Activated naive CD4-positive, alpha-beta T cell treated with anti-CD3 and anti-CD28 coated beads, Interleukin-2, amount 10 ng/mL, durations not matched to agents 7 days and 5 days (primary cell): ENCODE measurements around the gene CPAMD8.
"Not testable (repeated sequence)": the region's sequence is repeated elsewhere in the genome, so short reads cannot be mapped to it uniquely, and the experiment has no call there.

Source experiments
- CTCF ChIA-PET: fragments of 350-600 bp; sonication (Branson Sonifier 250); formaldehyde crosslinking; loops from one replicate; lab custom pipeline; 2021; ENCODE audit warnings: antibody characterized with exemption; lab: Charles Lee
- DNase-seq: peaks from one replicate; pipeline ENCODE4 v3.0.0-alpha.2; 2020
- H3K27ac Mint-ChIP-seq: one replicate; pipeline ENCODE4 v1.8.0; 2021; ENCODE audit warnings: mild to moderate bottlenecking, moderate library complexity, mixed read lengths
- H3K27me3 Mint-ChIP-seq: one replicate; pipeline ENCODE4 v1.8.0; 2021; ENCODE audit warnings: mild to moderate bottlenecking, mixed read lengths
- H3K36me3 Mint-ChIP-seq: one replicate; pipeline ENCODE4 v1.8.0; 2021; ENCODE audit warnings: mixed read lengths
- H3K4me1 Mint-ChIP-seq: one replicate; pipeline ENCODE4 v1.8.0; 2021; ENCODE audit warnings: mixed read lengths
- H3K4me3 Mint-ChIP-seq: one replicate; pipeline ENCODE4 v1.8.0; 2021; ENCODE audit warnings: mild to moderate bottlenecking, moderate library complexity, mixed read lengths
- H3K9me3 Mint-ChIP-seq: one replicate; pipeline ENCODE4 v1.8.0; 2021; ENCODE audit warnings: mixed read lengths

CPAMD8 gene

DNA sequence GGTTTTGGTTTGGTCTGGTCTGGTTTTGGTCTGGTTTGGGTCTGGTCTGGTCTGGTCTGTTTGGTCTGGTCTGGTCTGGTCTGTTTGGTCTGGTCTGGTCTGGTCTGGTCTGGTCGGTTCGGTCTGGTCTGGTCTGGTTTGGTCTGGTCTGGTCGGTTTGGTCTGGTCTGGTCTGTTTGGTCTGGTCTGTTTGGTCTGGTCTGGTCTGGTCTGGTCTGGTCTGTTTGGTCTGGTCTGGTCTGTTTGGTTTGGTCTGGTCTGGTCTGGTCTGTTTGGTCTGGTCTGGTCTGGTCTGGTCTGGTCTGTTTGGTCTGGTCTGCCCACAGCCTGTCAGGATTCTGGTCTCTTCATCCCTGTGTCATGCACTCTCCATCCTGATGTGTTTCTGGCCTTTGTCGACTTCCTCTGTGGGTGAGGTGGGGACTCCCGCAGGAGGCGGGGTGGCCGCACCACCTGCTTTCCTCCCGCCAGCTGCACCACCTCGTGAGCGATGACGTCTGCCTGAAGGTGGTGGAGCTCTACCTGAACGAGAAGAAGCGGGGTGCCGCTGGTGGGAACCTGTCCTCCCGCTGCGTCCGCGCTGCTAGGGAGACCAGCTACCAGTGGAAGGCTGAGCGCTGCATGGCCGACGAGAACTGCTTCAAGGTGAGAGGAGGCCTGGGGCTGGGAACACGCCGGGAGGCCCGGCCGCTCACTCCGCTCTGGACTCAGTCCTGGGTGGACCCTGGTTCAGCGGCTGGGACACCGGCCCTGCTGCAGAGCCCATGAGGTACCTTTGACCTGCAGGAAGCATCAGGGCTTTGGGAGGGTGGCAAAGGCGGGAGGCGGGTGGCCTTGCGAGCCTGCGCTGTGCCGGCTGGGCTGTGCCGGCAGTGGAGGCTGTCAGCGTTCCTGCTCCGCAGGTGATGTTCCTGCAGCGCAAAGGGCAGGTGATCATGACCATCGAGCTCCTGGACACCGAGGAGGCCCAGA, 150.7 kb downstream of the CPAMD8 start:
- H3K36me3 Mint-ChIP-seq: peaks cover 58% of the 10 kb centered on the region
- no peak for DNase-seq

DNA sequence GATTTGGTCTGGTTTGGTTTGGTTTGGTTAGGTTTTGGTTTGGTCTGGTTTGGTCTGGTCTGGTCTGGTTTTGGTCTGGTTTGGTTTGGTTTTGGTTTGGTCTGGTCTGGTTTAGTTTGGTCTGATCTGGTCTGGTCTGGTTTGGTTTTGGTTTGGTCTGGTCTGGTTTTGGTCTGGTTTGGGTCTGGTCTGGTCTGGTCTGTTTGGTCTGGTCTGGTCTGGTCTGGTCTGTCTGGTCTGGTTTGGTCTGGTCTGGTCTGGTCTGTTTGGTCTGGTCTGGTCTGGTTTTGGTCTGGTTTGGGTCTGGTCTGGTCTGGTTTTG, 151.7 kb downstream of the CPAMD8 start:
- CTCF ChIA-PET, H3K4me3 Mint-ChIP-seq, DNase-seq, H3K9me3 Mint-ChIP-seq, H3K27me3 Mint-ChIP-seq: not testable (repeated sequence)
- Mint-ChIP-seq H3K36me3 (peaks cover 48% of the 10 kb centered on the region), H3K27ac (peak overlapping the region; percentile 80), H3K4me1 (peaks cover 19% of the 10 kb centered on the region)

More for the DNA sequence above, 150.7 kb downstream of the CPAMD8 start:
- peaks cover 22% of the 10 kb centered on the region for H3K4me1 Mint-ChIP-seq
- H3K9me3 Mint-ChIP-seq: peaks cover 10% of the 10 kb centered on the region
- H3K27me3 Mint-ChIP-seq: no peaks in the 10 kb centered on the region
- peak overlapping the region; percentile 45 for H3K27ac Mint-ChIP-seq
- no peak overlapping the region for H3K4me3 Mint-ChIP-seq
- CTCF ChIA-PET: no interaction called here

DNA sequence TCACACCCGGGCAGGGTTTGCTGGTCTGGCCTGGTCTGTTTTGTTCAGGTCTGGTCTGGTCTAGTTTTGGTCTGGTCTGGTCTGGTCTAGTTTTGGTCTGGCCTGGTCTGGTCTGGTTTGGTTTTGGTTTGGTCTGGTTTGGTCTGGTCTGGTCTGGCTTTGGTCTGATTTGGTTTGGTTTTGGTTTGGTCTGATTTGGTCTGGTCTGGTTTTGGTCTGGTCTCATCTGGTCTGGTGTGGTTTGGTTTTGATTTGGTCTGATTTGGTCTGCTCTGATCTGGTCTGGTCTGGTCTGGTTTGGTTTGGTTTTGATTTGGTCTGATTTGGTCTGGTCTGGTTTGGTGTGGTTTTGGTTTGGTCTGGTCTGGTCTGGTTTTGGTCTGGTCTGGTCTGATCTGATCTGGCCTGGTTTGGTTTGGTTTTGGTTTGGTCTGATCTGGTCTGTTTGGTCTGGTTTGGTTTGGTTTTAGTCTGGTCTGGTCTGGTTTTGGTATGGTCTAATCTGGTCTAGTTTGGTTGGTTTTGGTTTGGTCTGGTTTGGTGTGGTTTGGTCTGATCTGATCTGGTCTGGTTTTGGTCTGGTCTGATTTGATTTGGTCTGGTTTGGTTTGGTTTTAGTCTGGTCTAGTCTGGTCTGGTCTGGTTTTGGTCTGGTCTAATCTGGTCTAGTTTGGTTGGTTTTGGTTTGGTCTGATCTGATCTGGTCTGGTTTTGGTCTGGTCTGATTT, 152.2 kb downstream of the CPAMD8 start:
- H3K36me3 Mint-ChIP-seq: peaks cover 46% of the 10 kb centered on the region
- no peaks in the 10 kb centered on the region for H3K27me3 Mint-ChIP-seq
- H3K9me3 Mint-ChIP-seq: peaks cover 8% of the 10 kb centered on the region
- DNase-seq: no peak
- peaks cover 19% of the 10 kb centered on the region for H3K4me1 Mint-ChIP-seq
- H3K27ac Mint-ChIP-seq: peak overlapping the region; percentile 80
- CTCF ChIA-PET: interaction anchor here (0.6 kb wide), 1 partner anchor 103 kb away, joined by 4 read pairs; no protein-coding TSS in a partner anchor
- H3K4me3 Mint-ChIP-seq: no peak overlapping the region

DNA sequence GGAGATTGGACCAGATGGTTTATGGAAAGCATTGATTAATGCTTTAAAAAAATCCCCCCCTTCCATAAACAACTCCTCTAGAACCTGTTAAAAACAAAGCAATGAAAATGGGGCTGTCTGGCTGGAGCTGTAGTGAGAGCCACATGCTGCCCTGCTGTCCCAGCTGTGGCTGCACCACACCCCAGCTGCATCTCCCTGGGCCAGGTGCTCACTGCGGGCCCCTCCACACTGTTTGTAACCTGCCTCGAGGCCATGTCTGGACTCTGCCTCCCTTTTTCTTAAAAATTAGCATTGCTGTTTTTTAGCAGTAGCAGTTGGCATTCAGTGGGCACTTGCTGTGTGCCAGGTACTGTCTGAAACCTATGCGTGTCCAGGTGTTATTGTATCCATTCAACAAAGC, 153.0 kb downstream of the CPAMD8 start:
- Mint-ChIP-seq H3K9me3 (peaks cover 8% of the 10 kb centered on the region), H3K4me3 (no peak overlapping the region), H3K27ac (no peak overlapping the region), H3K36me3 (peaks cover 39% of the 10 kb centered on the region), H3K4me1 (peaks cover 19% of the 10 kb centered on the region), H3K27me3 (no peaks in the 10 kb centered on the region)
- no peak for DNase-seq
- CTCF ChIA-PET: interaction anchor here (0.6 kb wide), 1 partner anchor 102 kb away, joined by 4 read pairs; no protein-coding TSS in a partner anchor

DNA sequence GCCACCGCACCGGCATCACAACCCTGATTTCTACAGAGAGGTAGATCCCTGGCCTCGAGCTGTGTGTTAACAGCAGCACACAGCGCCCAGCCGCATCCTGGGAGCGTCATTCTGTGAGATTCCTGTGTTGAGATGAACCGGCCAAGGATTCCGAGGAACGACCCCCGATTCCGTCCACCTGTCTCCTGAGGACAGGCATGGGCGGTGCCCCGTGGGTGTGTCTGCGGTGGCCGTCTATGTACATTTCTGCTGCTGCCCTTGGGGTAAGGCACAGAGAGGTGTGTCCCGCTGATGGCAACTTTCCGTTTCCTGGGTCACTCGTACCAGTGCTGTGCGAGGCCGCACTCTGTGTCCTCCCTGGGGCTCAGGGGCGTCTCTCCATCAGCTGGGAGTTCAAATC, 153.9 kb downstream of the CPAMD8 start:
- Mint-ChIP-seq H3K36me3 (peaks cover 38% of the 10 kb centered on the region), H3K9me3 (peaks cover 8% of the 10 kb centered on the region), H3K27ac (no peak overlapping the region), H3K27me3 (no peaks in the 10 kb centered on the region), H3K4me3 (no peak overlapping the region), H3K4me1 (peaks cover 19% of the 10 kb centered on the region)
- no peak for DNase-seq
- CTCF ChIA-PET: no interaction called here

DNA sequence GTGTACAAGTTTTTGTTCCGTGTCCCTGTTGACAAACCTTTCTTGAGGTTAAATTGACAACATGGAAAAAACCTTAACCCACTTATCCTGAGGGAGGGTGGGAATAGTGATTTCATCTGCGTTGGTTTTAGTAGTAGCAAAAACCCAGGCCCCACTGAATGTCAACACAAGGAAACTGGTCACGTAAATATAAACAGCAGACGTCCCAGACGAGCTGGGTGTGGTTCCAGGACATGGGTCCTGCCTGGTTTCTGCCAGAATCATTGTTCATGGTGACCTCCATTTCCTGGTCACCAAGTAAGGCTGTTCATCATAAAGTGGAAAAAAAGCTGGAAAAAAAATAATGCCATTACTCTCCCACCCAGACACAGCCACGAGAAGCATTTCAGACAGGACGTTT, 154.7 kb downstream of the CPAMD8 start:
- H3K9me3 Mint-ChIP-seq: peaks cover 8% of the 10 kb centered on the region
- peaks cover 15% of the 10 kb centered on the region for H3K4me1 Mint-ChIP-seq
- CTCF ChIA-PET: no interaction called here
- H3K27me3 Mint-ChIP-seq: no peaks in the 10 kb centered on the region
- DNase-seq: no peak
- H3K36me3 Mint-ChIP-seq: peaks cover 33% of the 10 kb centered on the region
- no peak overlapping the region for H3K27ac Mint-ChIP-seq
- no peak overlapping the region for H3K4me3 Mint-ChIP-seq

DNA sequence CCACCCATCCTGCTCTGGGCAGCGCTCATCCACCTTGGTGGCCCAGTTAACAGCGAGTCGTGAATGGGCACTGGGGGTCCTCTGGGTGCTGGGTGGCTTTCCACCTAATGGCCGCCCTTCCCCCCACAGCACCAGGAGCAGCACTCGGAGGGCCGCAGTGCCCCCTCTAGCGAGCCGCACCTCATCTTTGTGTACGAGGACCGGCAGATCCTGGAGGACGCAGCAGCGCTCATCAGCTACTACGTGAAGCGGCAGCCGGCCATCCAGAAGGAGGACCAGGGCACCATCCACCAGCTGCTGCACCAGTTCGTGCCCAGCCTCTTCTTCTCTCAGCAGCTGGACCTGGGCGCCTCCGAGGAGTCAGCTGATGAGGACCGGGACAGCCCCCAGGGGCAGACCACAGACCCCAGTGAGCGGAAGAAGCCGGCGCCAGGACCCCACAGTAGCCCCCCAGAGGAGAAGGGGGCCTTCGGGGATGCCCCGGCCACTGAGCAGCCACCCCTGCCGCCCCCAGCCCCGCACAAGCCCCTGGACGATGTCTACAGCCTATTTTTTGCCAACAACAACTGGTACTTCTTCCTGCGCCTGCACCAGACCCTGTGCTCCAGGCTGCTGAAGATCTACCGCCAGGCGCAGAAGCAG, 157.2 kb downstream of the CPAMD8 start:
- CTCF ChIA-PET: no interaction called here
- no peak overlapping the region for H3K4me3 Mint-ChIP-seq
- no peak for DNase-seq
- peaks cover 3% of the 10 kb centered on the region for H3K9me3 Mint-ChIP-seq
- H3K36me3 Mint-ChIP-seq: peaks cover 22% of the 10 kb centered on the region
- no peak overlapping the region for H3K27ac Mint-ChIP-seq
- H3K4me1 Mint-ChIP-seq: peaks cover 4% of the 10 kb centered on the region
- H3K27me3 Mint-ChIP-seq: no peaks in the 10 kb centered on the region

DNA sequence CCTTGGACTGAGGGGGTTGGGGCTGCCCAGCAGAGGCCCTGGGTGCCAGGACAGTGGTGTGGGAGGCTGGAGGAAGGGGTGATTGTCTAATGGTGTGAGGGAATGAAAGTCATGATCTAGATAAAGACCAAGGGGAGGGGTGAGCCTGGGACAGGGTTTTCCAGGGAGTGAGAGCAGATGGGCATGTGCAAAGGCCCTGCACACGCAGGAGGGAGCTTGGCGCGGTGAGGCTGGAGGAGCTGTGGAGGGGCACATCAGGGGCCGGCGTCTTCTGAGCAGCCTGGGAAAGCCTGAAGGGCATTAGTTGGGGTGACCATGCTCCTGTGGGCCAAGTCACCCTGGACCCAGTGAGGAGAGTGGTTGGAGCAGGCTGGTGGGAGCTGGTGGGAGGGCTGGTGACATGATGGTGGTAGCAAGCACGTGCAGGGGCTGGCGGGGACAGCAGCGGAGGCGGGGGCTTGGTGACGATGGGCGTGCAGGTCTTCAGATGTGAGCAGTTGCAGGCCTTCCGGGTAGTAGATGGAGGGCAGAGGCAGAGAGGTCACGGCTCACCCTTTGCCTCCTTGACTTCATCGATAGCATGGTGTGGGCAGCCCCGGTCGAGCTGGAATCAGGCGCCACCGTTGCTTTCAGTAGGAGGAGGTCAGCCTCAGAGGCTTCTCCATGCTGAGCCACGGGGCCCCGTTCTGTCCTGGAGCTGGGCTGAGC, 158.0 kb downstream of the CPAMD8 start:
- Mint-ChIP-seq H3K4me1 (no peaks in the 10 kb centered on the region), H3K4me3 (no peak overlapping the region), H3K9me3 (no peaks in the 10 kb centered on the region), H3K27ac (no peak overlapping the region), H3K36me3 (peaks cover 17% of the 10 kb centered on the region), H3K27me3 (no peaks in the 10 kb centered on the region)
- no peak for DNase-seq
- CTCF ChIA-PET: no interaction called here

DNA sequence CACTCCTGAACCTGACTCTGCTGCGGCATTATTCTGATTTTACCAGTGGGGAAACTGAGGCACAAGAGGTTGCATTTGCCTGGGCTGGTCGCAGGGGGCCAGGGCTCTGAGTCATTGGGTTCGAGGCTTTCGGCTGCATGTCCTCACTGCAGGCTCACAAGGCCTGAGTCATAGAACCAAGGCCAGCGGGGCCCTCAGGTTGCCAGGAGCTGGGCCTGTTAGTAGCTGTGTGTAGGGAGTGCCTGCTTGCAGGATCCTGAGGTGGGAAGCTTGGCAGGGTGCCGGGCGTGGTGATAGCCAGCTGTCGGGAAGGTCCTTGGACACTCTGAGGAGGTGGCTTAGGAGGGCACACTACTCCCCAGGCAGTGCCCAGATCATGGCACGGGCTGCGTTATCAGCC, 159.4 kb downstream of the CPAMD8 start:
- peaks cover 6% of the 10 kb centered on the region for H3K4me1 Mint-ChIP-seq
- CTCF ChIA-PET: no interaction called here
- H3K27ac Mint-ChIP-seq: no peak overlapping the region
- H3K36me3 Mint-ChIP-seq: peaks cover 20% of the 10 kb centered on the region
- no peaks in the 10 kb centered on the region for H3K27me3 Mint-ChIP-seq
- DNase-seq: no peak
- no peaks in the 10 kb centered on the region for H3K9me3 Mint-ChIP-seq
- H3K4me3 Mint-ChIP-seq: no peak overlapping the region

DNA sequence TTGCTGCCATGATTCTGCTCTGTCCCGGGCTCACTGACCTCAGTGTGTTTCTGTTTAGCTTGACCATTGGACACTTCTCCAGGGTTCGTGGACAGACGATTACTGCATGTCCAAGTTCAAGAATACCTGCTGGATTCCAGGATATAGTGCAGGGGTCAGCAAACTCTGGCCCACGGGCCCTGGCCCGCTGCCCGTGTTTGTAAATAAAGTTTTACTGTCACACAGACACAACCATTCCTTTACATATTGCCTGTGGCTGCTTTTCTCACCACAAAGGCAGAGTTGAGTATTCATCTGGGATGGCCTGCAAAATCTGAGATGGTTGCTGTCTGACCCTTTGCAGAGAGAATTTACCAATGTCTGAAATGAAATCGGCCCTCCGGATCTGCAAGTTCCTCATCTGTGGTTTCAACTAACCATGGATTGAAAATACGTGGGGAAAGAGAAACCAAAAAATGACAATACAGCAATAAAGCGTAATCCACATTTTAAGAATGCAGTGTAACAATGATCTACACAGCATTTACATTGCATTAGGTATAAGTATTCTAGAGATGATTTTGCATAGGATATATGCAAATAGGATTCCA, 163.7 kb downstream of the CPAMD8 start:
- Mint-ChIP-seq H3K4me3 (no peak overlapping the region), H3K27me3 (no peaks in the 10 kb centered on the region)

DNA sequence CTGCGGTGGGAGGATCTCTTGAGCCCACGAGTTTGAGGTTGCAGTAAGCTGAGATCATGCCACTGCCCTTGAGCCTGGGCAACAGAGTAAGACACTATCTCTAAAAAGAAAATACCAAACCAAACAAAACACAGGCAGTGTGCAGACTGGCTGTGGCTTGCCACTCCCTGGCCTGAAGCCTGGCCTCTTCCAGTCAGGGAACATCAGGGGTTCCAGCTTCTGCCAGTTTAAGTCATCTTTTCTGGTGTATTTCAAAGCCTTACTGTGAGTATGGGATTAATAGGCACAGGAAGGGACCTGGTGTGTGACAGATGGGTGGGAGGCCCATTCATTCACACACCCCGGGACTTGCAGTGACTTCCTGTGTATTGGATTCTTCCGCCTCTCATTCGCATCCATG, 164.8 kb downstream of the CPAMD8 start:
- Mint-ChIP-seq H3K4me3 (no peak overlapping the region), H3K4me1 (peaks cover 8% of the 10 kb centered on the region), H3K27me3 (no peaks in the 10 kb centered on the region), H3K27ac (no peak overlapping the region), H3K9me3 (no peaks in the 10 kb centered on the region), H3K36me3 (peaks cover 17% of the 10 kb centered on the region)
- CTCF ChIA-PET: no interaction called here
- DNase-seq: no peak

More for the DNA sequence above, 163.7 kb downstream of the CPAMD8 start:
- H3K9me3 Mint-ChIP-seq: no peaks in the 10 kb centered on the region
- CTCF ChIA-PET: no interaction called here
- no peak overlapping the region for H3K27ac Mint-ChIP-seq
- H3K36me3 Mint-ChIP-seq: peaks cover 20% of the 10 kb centered on the region
- peaks cover 8% of the 10 kb centered on the region for H3K4me1 Mint-ChIP-seq
- DNase-seq: no peak

DNA sequence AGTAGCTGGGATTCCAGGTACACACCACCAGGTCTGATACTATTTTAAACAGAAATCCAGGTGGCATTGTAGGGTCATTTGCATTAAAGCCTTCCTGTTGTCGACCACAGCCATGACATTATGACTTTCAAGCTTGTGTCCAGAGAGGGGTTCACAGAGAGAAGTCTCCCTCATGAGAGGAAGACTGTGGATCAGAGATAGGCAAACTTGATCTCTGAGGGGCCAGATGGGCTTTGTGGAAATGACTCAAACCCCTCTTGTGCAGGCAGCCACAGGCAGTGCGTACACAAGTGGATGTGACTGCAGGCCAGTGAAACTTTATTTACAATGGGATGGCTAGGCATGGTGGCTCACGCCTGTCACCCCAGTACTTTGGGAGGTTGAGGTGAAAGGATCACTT, 165.6 kb downstream of the CPAMD8 start:
- Mint-ChIP-seq H3K9me3 (no peaks in the 10 kb centered on the region), H3K27me3 (no peaks in the 10 kb centered on the region), H3K4me1 (peaks cover 8% of the 10 kb centered on the region), H3K36me3 (peaks cover 15% of the 10 kb centered on the region), H3K27ac (peak overlapping the region; percentile 24), H3K4me3 (no peak overlapping the region)
- no peak for DNase-seq
- CTCF ChIA-PET: no interaction called here

DNA sequence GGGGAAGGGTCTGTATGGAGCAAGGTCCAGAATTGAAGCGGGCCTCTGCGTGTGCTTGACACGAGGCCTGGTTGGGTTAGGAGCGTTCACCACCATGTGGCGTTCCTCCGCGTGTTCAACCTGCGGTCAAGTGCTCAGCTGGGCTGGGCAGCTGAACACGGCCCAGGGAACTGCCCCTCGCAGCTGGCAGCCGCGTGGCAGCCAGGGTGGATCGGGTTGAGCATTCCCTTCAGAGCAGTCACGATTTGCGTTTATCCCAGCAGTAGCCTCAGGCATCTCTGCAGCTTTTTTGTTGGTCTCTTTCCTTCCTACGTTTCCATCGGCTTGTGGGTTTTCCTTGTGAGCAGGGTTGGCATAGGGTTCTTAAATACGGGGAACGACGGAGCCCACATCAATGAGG, 166.5 kb downstream of the CPAMD8 start:
- H3K9me3 Mint-ChIP-seq: no peaks in the 10 kb centered on the region
- CTCF ChIA-PET: no interaction called here
- H3K36me3 Mint-ChIP-seq: peaks cover 15% of the 10 kb centered on the region
- H3K27me3 Mint-ChIP-seq: no peaks in the 10 kb centered on the region
- no peak overlapping the region for H3K4me3 Mint-ChIP-seq
- peaks cover 8% of the 10 kb centered on the region for H3K4me1 Mint-ChIP-seq
- no peak for DNase-seq
- H3K27ac Mint-ChIP-seq: no peak overlapping the region
